Astrocyte of the cerebellum (primary cell): ENCODE results near the gene HSPA12A.

ENCODE experiments used
- DNase-seq: peaks from one replicate; pipeline ENCODE4 v3.0.0-alpha.2; 2011; ENCODE audit warnings: low read depth
- H3K4me3 ChIP-seq: 2 replicates; pipeline ENCODE4 v1.5.1; 2011; ENCODE audit warnings: mild to moderate bottlenecking, low read depth, low read length, moderate library complexity
- CTCF ChIP-seq: IDR thresholded peaks from 2 replicates; pipeline ENCODE4 v1.5.1; 2012; ENCODE audit warnings: low read length, low read depth, moderate library complexity, mild to moderate bottlenecking; ENCODE audit errors: missing control alignments
- in situ Hi-C: cut with HindIII; loops from 2 replicates; pipeline ENCODE4 v1.10.0; 2017; ENCODE audit warnings: low sequenced_read_pairs

The HSPA12A gene

GRCh38 chr10:116656044-116656443 lies 86.3 kb downstream of the HSPA12A start:
- in situ Hi-C loops, result no loop called here
- no peak for DNase-seq
- no peak for TF ChIP-seq CTCF
- no peak overlapping the region for H3K4me3 ChIP-seq

- TF ChIP-seq CTCF, result no peak
- H3K4me3 ChIP-seq, result no peak overlapping the region
- in situ Hi-C loops, result no loop called here
Measured at GRCh38 chr10:116655568-116655967, 86.8 kb downstream of the HSPA12A start.

GRCh38 chr10:116654816-116655215 lies 87.5 kb downstream of the HSPA12A start:
- peak; percentile 3 for TF ChIP-seq CTCF
- in situ Hi-C loops, result no loop called here
- no peak overlapping the region for H3K4me3 ChIP-seq
- no peak for DNase-seq

More at GRCh38 chr10:116655568-116655967, 86.8 kb downstream of the HSPA12A start:
- no peak for DNase-seq

GRCh38 chr10:116653885-116654284 lies 88.5 kb downstream of the HSPA12A start:
- in situ Hi-C loops, result no loop called here
- no peak for DNase-seq

GRCh38 chr10:116648903-116649302 lies 93.5 kb downstream of the HSPA12A start:
- H3K4me3 ChIP-seq, result no peak overlapping the region
- DNase-seq, result no peak
- in situ Hi-C loops, result no loop called here
- TF ChIP-seq CTCF, result no peak

More at GRCh38 chr10:116653885-116654284, 88.5 kb downstream of the HSPA12A start:
- TF ChIP-seq CTCF, result no peak
- no peak overlapping the region for H3K4me3 ChIP-seq

- TF ChIP-seq CTCF, result no peak
- in situ Hi-C loops, result no loop called here
- H3K4me3 ChIP-seq, result no peak overlapping the region
- no peak for DNase-seq
Measured at GRCh38 chr10:116646502-116646901, 95.9 kb downstream of the HSPA12A start.

GRCh38 chr10:116637830-116638229 lies 104.5 kb downstream of the HSPA12A start:
- TF ChIP-seq CTCF, result no peak
- in situ Hi-C loops, result no loop called here
- no peak for DNase-seq
- H3K4me3 ChIP-seq, result no peak overlapping the region
